ENCODE data around the gene LCE3E.

LCE3E gene

GRCh38 chr1:152520561-152521090 is 46.0 kb downstream of the LCE3E start:
- TF ChIP-seq EZH2 (IDR thresholded peaks at IDR 0.05; ENCODE audit: borderline replicate concordance, low read depth, low read length, severe bottlenecking) (no peak), CTCF (IDR thresholded peaks at IDR 0.05; ENCODE audit: borderline replicate concordance, extremely low read depth, low read length, poor library complexity, severe bottlenecking) (no peak)
- H3K9ac ChIP-seq (ENCODE audit: low read depth, low read length): no peak overlapping the region
- H3K27ac ChIP-seq (ENCODE audit: low read length): no peak overlapping the region
- no peaks in the 10 kb centered on the region for H3K79me2 ChIP-seq (ENCODE audit: insufficient read depth, low read length)
- H3K36me3 ChIP-seq (ENCODE audit: insufficient read depth, low read length): no peaks in the 10 kb centered on the region
- ATAC-seq (ENCODE audit: insufficient read depth, low read depth): no peak
- peaks cover 26% of the 10 kb centered on the region for H3K27me3 ChIP-seq (ENCODE audit: insufficient read depth, low read length, poor library complexity)
- DNase-seq: no peak
- no peaks in the 10 kb centered on the region for H3K9me3 ChIP-seq (ENCODE audit: insufficient read depth, low read length, severe bottlenecking)
- H3K4me1 ChIP-seq (ENCODE audit: insufficient read depth, low read length): no peaks in the 10 kb centered on the region
- H3K4me3 ChIP-seq (ENCODE audit: low read depth in 1 of 2, low read length in 2 of 2): no peak overlapping the region
- no peaks in the 10 kb centered on the region for H4K20me1 ChIP-seq (ENCODE audit: insufficient read depth, low read length)
- no peak overlapping the region for H2AFZ ChIP-seq (ENCODE audit: low read depth, low read length)
- H3K4me2 ChIP-seq (ENCODE audit: insufficient read depth, low read length): no peak overlapping the region

GRCh38 chr1:152519851-152520250 is 46.7 kb downstream of the LCE3E start:
- ATAC-seq (ENCODE audit: insufficient read depth, low read depth) (no peak), DNase-seq (no peak)
- no peaks in the 10 kb centered on the region for H3K36me3 ChIP-seq (ENCODE audit: insufficient read depth, low read length)
- H3K9me3 ChIP-seq (ENCODE audit: insufficient read depth, low read length, severe bottlenecking): no peaks in the 10 kb centered on the region
- no peaks in the 10 kb centered on the region for H4K20me1 ChIP-seq (ENCODE audit: insufficient read depth, low read length)
- H2AFZ ChIP-seq (ENCODE audit: low read depth, low read length): no peak overlapping the region
- no peak overlapping the region for H3K27ac ChIP-seq (ENCODE audit: low read length)
- no peak overlapping the region for H3K4me2 ChIP-seq (ENCODE audit: insufficient read depth, low read length)
- no peaks in the 10 kb centered on the region for H3K4me1 ChIP-seq (ENCODE audit: insufficient read depth, low read length)
- H3K79me2 ChIP-seq (ENCODE audit: insufficient read depth, low read length): no peaks in the 10 kb centered on the region
- TF ChIP-seq CTCF (IDR thresholded peaks at IDR 0.05; ENCODE audit: borderline replicate concordance, extremely low read depth, low read length, poor library complexity, severe bottlenecking) (no peak), EZH2 (IDR thresholded peaks at IDR 0.05; ENCODE audit: borderline replicate concordance, low read depth, low read length, severe bottlenecking) (no peak)
- H3K27me3 ChIP-seq (ENCODE audit: insufficient read depth, low read length, poor library complexity): peaks cover 26% of the 10 kb centered on the region
- H3K4me3 ChIP-seq (ENCODE audit: low read depth in 1 of 2, low read length in 2 of 2): no peak overlapping the region
- H3K9ac ChIP-seq (ENCODE audit: low read depth, low read length): no peak overlapping the region

GRCh38 chr1:152517237-152517811 is 49.3 kb downstream of the LCE3E start:
- Histone ChIP-seq H3K9ac (ENCODE audit: low read depth, low read length) (no peak overlapping the region), H3K27me3 (ENCODE audit: insufficient read depth, low read length, poor library complexity) (peaks cover 26% of the 10 kb centered on the region), H3K79me2 (ENCODE audit: insufficient read depth, low read length) (no peaks in the 10 kb centered on the region), H3K4me1 (ENCODE audit: insufficient read depth, low read length) (no peaks in the 10 kb centered on the region), H3K4me2 (ENCODE audit: insufficient read depth, low read length) (no peak overlapping the region), H3K27ac (ENCODE audit: low read length) (no peak overlapping the region), H3K36me3 (ENCODE audit: insufficient read depth, low read length) (no peaks in the 10 kb centered on the region), H4K20me1 (ENCODE audit: insufficient read depth, low read length) (no peaks in the 10 kb centered on the region), H3K9me3 (ENCODE audit: insufficient read depth, low read length, severe bottlenecking) (no peaks in the 10 kb centered on the region), H2AFZ (ENCODE audit: low read depth, low read length) (no peak overlapping the region), H3K4me3 (ENCODE audit: low read depth in 1 of 2, low read length in 2 of 2) (no peak overlapping the region)
- DNase-seq (no peak), ATAC-seq (ENCODE audit: insufficient read depth, low read depth) (no peak)
- no peak for TF ChIP-seq EZH2 (IDR thresholded peaks at IDR 0.05; ENCODE audit: borderline replicate concordance, low read depth, low read length, severe bottlenecking)
- TF ChIP-seq CTCF (IDR thresholded peaks at IDR 0.05; ENCODE audit: borderline replicate concordance, extremely low read depth, low read length, poor library complexity, severe bottlenecking): no peak

Data from DND-41 (cell line).